GM12891 (cell line): Measurements from ENCODE around the gene DCLK2.
A peak's percentile ranks its signal among the peaks of the same experiment; 100 is the strongest.

Source experiments
- DNase-seq: peaks from one replicate; pipeline ENCODE4 v3.0.0; 2011; ENCODE audit warnings: low spot score; ENCODE audit not compliant: insufficient read length
- FAIRE-seq: peaks from 2 replicates; lab custom pipeline; 2011; peaks lifted over from hg19 to GRCh38; lab: Jason Lieb, UNC
- PAX5 ChIP-seq: IDR thresholded peaks from 2 replicates; pipeline ENCODE4 v1.6.1; 2011; ENCODE audit warnings: low read length, moderate library complexity, mild to moderate bottlenecking; ENCODE audit not compliant: insufficient read depth, severe bottlenecking
- POLR2A ChIP-seq: IDR thresholded peaks from 2 replicates; pipeline ENCODE4 v1.6.1; 2011; ENCODE audit warnings: low read depth, low read length, control low read depth
- POLR2AphosphoS5 ChIP-seq: IDR thresholded peaks from 2 replicates; pipeline ENCODE4 v1.6.1; 2011; ENCODE audit warnings: low read depth, low read length, control low read depth
- POU2F2 ChIP-seq: IDR thresholded peaks from 2 replicates; pipeline ENCODE4 v1.6.1; 2011; ENCODE audit warnings: low read depth, mild to moderate bottlenecking, control low read depth, low read length, moderate library complexity
- SPI1 ChIP-seq: IDR thresholded peaks from 2 replicates; pipeline ENCODE4 v1.6.1; 2011; ENCODE audit warnings: low read depth, low read length, control low read depth
- TAF1 ChIP-seq: IDR thresholded peaks from 2 replicates; pipeline ENCODE4 v1.6.1; 2011; ENCODE audit warnings: low read depth, low read length, control low read depth

The DCLK2 gene

GRCh38 chr4:150126201-150126863 lies 48.1 kb downstream of the DCLK2 start:
- DNase-seq (peak; percentile 7), FAIRE-seq (peak; percentile 54)
- TF ChIP-seq SPI1 (peak; percentile 21; the same call in 1 of the 2 replicates), TAF1 (no peak), POU2F2 (no peak), POLR2A (no peak)

DNA sequence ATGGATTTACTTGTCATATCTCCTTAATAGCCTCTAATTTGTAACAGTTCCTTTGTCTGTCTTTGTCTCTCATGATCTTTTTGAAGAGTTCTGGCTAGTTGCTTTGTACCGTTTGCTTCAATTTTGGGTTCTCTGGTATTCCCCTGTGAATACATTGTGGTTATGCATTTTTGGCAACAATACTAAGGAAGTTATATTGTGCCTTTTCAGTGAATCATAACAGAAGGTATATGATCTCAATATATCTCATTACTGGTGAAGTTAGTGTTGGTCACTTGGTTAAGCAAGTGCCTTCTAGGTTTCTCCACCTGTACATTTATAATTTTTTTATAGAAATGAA lies 48.6 kb downstream of the DCLK2 start:
- TF ChIP-seq PAX5: no peak
- TF ChIP-seq POLR2AphosphoS5: no peak
- no peak for TF ChIP-seq SPI1
- TF ChIP-seq POU2F2: no peak
- TF ChIP-seq POLR2A: no peak
- no peak for TF ChIP-seq TAF1
- FAIRE-seq: peak; percentile 38
- DNase-seq: no peak

- TF ChIP-seq SPI1 (no peak), TAF1 (no peak), POLR2AphosphoS5 (no peak), POU2F2 (no peak), PAX5 (no peak), POLR2A (no peak)
- no peak for DNase-seq
- no peak for FAIRE-seq
Measured at GRCh38 chr4:150127757-150128156, 49.5 kb downstream of the DCLK2 start.

DNA sequence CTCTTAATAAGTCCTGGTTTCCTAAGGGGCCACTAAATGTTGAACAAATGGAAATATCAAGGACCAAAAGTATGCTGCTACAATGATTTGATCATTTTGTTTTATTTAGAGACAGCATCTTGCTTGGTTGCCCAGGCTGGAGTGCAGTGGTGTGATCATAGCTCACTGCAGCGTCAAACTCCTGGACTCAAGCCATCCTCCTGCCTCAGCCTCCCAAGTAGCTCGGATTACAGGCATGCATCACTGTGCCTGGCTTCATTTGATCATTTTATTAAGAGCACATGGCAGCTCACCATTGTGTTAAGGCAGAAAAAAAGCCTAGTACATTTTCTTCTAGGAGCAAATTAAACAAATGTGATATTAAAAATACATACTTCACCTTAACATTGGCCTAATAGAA lies 52.7 kb downstream of the DCLK2 start:
- no peak for FAIRE-seq
- no peak for TF ChIP-seq TAF1
- no peak for TF ChIP-seq POLR2A
- TF ChIP-seq PAX5: no peak
- no peak for TF ChIP-seq SPI1
- no peak for TF ChIP-seq POLR2AphosphoS5
- TF ChIP-seq POU2F2: no peak
- no peak for DNase-seq

DNA sequence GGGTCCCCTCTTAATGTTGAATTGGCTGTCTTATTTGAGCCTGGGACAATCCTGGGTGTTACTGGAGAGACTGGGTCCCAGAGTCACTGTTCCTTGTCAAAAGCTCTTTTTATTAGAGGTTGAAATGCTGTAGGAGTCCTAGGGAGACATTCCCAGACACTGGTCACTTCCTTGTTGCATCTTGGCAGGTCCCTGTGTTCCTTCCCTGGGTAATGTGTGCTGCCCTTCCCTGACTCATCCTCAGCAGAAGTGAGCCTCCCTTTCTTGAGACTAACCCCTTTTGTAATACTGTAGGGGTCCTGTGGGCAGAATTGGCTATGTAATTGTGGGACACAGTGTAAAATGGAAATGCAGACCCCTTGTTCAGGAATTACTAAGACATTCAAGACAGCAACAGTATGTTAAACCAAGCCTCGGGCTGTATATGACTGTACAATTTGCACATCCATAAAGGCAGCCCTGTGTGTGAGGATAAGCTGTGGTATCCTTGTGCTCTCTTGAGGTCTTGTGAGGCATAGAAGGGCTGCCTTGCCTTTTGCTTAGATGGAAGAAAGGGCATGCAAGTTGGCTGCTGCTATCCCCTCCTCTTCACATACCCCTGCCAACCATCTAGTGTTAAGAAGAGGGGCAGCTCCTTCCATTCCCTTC lies 53.5 kb downstream of the DCLK2 start:
- FAIRE-seq (no peak), DNase-seq (no peak)
- no peak for TF ChIP-seq PAX5
- no peak for TF ChIP-seq POLR2AphosphoS5
- TF ChIP-seq POU2F2: no peak
- TF ChIP-seq POLR2A: no peak
- TF ChIP-seq TAF1: no peak

DNA sequence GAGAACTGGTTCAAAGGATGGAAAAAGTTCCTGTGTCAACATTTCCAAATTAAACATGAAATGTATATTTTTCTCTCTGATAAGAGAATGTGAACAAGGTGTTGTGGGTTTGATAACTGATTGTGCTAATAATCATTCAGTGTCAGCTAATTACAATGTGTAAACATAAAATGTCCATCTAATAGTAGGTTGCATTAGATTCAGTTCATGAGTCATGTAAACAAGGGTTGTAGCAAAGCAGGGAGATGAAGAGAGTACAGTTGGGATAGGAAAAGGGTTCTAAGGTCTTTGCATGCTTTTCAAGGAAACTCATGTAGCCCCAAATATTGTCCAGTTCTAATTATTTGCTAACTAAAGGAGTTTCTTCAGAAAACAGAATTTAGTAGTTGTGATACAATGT lies 55.4 kb downstream of the DCLK2 start:
- FAIRE-seq (no peak), DNase-seq (no peak)
- TF ChIP-seq POLR2AphosphoS5 (no peak), TAF1 (no peak), POLR2A (no peak), POU2F2 (no peak), SPI1 (no peak), PAX5 (no peak)

DNA sequence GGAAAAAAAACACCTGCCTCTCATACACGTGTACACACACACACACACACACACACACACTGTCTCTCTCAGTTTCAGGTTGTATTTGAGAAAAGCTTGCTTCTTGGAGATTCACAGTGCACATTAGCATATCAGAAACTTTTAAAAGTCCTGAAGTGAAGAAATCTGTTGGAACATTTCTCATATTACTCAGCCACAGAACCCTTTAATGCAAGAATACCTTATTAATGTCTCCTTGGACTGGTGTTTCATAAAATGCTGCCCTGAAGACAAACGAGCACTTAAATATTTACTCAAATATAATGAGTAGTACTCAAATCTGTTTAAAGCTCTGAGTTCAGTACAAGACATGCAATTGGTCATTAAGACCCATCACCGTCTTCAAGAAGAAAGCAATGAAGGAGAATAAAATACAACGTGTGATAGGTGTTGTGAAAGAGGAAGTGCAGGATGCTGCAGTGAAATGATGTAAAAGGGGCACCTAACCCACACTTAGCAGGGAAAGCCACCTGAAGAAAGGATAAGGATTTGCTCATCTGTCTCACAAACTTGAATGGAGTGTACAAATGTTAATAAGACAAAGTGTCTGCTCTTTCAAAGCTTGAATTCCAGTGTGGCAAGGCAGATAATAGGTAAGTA lies 57.0 kb downstream of the DCLK2 start:
- DNase-seq (no peak), FAIRE-seq (no peak)
- TF ChIP-seq SPI1 (peak; percentile 92), POLR2A (no peak), TAF1 (no peak), POLR2AphosphoS5 (no peak)

- TF ChIP-seq POLR2AphosphoS5 (no peak), POU2F2 (no peak), TAF1 (no peak), SPI1 (no peak), POLR2A (no peak), PAX5 (no peak)
- no peak for FAIRE-seq
- DNase-seq: no peak
Measured at GRCh38 chr4:150136036-150136435, 57.8 kb downstream of the DCLK2 start.

DNA sequence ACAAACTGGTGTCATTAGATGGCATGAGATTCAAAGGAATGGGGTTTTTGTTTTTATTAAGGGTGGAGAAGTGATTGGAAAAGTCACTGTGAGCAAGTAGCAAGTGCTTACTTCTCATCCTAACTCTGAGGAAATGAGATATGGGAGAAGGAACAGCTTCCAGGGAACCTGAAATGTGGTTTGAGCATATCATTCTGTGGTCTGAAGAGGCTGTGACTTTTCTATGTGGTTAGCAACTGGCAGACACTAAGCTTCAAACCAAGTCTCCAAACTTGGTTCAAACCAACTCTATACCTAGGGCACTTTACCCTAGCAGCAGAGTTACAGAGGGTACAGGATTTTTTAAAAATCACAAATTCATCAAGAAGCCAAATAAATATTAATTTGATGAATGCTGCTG lies 58.2 kb downstream of the DCLK2 start:
- TF ChIP-seq SPI1 (no peak), POLR2AphosphoS5 (no peak), POU2F2 (no peak), POLR2A (no peak), PAX5 (no peak), TAF1 (no peak)
- FAIRE-seq (no peak), DNase-seq (no peak)

DNA sequence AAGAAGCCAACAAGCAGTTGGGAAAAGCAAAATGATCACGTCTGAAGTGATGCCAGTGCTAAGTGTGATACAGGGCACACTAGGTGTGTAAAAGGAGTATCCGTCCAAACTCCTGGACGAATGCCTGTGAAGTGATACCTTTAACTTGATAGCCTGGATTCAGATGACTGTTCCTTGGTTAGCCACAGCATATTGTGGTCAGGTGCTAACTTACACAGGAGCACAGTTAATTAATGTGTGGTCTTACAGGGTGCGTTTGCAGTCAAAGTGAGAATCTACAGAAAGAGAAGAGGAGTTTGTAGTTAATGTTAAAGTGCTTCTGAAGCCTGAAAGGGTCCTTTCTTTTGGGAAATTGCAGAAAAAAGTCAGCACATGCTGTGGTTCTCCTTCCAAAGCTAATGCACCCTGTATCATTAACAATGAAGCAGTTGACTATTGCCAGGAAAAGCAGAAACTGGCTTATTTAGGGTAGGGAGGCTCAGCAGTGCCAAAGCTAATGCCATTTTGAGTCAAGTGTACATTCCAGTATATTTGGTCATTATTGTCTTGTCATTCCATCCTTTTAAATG lies 61.1 kb downstream of the DCLK2 start:
- DNase-seq: no peak
- no peak for TF ChIP-seq TAF1
- TF ChIP-seq SPI1: no peak
- TF ChIP-seq PAX5: no peak
- FAIRE-seq: no peak
